ENCODE measurements around the gene ANGEL1. TPM values are rescaled to one million over a fixed set of nuclear protein-coding genes. Genes with fewer than 3 reads are reported as not detected.
A peak's percentile ranks its signal among the peaks of the same experiment; 100 is the strongest.

ANGEL1 gene
- total RNA-seq, 6 experiments from 2014 or later, result 9.3 to 17.8 (median 14.4) TPM

DNA sequence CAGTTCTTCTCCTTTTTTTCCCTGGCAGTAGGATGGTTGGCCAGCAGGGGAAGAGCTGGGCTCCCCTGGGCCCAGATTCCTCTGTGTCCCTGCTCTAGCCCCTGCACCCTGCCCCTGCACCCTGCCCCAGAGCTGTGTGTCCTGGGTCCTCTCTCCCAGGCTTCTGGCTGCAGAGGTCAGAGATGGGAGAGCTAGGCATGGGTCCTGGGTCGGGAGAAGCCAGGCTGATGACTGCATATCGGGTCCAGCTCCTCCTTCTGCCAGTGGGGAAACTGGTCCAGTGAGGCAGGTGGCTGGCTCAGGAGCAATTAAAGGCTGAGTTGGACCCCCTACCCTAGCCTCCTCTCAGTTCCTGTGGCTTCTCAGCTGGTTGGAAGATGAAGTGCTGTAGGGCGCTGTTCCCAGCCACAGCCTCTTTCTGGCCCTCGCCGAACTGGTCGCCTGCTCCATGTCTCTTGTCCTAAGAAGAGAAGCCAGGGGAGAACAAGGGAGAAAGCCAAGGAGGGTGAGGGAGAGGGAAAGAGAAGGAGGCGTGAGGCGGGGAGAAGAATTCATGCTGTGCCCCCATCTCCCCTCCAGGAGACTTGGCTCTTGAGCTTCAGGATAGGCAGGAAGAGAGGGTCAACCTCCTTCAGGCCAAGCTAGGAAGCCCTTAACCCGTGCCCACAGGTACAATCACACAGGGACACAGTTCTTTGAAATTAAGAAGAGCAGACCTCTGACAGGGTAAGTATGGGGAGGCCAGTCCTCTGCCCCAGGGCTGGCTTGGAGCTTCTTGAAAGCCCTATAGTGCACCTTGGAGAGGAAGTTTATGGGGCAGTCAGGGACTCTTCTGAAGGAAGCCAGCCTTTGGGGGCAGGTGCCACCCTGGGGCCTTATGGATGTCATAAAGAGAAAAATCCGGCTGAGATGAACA, 41.9 kb downstream of the ANGEL1 start:
- TF ChIP-seq, protein P1, sequence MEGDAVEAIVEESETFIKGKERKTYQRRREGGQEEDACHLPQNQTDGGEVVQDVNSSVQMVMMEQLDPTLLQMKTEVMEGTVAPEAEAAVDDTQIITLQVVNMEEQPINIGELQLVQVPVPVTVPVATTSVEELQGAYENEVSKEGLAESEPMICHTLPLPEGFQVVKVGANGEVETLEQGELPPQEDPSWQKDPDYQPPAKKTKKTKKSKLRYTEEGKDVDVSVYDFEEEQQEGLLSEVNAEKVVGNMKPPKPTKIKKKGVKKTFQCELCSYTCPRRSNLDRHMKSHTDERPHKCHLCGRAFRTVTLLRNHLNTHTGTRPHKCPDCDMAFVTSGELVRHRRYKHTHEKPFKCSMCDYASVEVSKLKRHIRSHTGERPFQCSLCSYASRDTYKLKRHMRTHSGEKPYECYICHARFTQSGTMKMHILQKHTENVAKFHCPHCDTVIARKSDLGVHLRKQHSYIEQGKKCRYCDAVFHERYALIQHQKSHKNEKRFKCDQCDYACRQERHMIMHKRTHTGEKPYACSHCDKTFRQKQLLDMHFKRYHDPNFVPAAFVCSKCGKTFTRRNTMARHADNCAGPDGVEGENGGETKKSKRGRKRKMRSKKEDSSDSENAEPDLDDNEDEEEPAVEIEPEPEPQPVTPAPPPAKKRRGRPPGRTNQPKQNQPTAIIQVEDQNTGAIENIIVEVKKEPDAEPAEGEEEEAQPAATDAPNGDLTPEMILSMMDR (IDR thresholded peaks at IDR 0.05), result no peak
- TF ChIP-seq POLR2A (IDR thresholded peaks at IDR 0.05), result no peak
- Histone ChIP-seq H3K4me3 (no peak overlapping the region), H3K27me3 (no peaks in the 10 kb centered on the region), H3K4me1 (peaks cover 0 to 5% (median 0%) of the 10 kb centered on the region in 4 donors), H3K9me3 (no peaks in the 10 kb centered on the region), H3K27ac (no peak overlapping the region), H3K36me3 (no peaks in the 10 kb centered on the region)
- 69% methylated on average over 7 of the region's 10 CpGs for WGBS (ENCODE audit: insufficient coverage, low coverage, low lambda C conversion rate, missing lambda C conversion rate)
- DNase-seq (no peak), ATAC-seq (no peak)
- intact Hi-C loops (cut with DNase I), result no loop called here

DNA sequence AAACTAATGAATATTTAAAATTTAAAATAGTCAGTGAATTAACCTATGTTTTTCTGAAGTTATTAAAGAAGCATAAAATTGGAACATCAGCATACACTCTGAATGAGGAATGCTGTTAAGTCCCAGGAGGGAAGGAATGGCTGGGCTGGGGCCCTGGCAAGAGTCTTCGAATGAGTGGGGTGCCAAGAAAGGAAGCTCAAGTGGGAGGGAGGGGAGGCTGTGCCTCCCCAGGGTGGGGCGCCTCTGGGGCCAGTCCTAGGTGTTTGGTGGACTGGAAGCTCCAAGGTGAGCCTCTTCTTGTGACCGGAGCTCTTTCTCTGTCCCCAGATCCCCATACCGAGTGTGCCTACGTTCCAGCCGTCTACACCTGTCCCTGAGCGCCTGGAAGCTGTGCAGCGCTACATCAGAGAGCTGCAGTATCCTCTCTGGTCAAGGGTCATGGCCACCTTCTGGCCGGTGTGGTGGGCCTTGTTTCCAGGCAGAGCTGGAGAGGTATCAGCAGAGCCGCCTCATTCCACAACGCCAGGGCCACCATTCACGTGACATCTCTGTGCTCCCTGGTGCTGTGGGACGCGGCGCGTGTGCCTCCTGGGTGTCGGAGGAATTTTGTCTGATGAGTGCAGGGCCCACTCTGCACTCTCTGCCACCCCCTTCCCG, 42.9 kb downstream of the ANGEL1 start:
- H3K9me3 ChIP-seq, result no peaks in the 10 kb centered on the region
- no peak overlapping the region for H3K27ac ChIP-seq
- DNase-seq (no peak), ATAC-seq (no peak)
- 64% methylated on average over 7 of the region's 18 CpGs for WGBS (ENCODE audit: insufficient coverage, low coverage, low lambda C conversion rate, missing lambda C conversion rate)
- no peaks in the 10 kb centered on the region for H3K36me3 ChIP-seq
- intact Hi-C loops (cut with DNase I), result no loop called here
- no peak for TF ChIP-seq POLR2A (IDR thresholded peaks at IDR 0.05)
- peaks cover 0 to 5% (median 0%) of the 10 kb centered on the region in 4 donors for H3K4me1 ChIP-seq
- H3K27me3 ChIP-seq, result no peaks in the 10 kb centered on the region
- no peak overlapping the region for H3K4me3 ChIP-seq

DNA sequence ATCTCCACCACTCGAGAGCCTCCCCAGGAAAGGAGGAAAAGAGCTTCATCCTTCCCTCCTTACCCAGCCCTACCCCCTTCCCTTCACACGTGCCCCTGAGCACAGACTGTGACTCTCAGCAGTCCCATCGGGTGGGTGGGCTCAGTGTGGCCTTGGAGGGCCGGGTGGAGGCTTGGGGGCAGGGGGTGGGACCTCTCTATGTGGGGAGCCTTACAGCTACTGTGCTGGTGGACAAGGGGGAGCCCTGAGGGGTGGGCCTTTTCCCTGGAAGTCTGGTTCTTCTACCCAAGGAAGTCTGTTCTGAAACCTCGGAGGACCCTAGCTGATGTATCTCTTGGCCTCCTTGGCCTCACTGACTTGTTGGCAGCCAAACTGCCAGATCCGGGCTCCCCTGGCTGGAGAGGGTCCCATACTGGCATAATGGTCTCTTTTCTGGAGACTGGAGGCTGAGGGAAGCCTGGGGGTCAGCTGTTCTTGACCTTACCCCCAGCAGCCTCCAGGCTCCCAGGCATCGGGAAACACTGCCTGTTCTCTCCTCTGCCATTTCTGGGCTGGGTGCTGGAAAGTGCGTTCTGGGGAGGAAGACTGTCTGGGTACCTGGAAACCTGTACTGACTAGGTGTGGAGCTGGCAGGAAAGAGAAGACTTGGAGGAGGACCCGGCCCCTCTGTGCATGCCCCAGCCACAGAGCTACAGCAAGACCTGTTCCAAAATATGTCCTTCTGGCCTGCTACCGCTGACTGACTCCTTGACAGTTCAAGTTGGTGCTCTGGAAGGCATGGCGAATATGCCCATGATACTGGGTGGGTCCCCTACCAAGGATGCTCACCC, 43.8 kb downstream of the ANGEL1 start:
- peaks cover 0 to 5% (median 0%) of the 10 kb centered on the region in 4 donors for H3K4me1 ChIP-seq
- 17% methylated on average over 1 of the region's 11 CpGs for WGBS (ENCODE audit: insufficient coverage, low coverage, low lambda C conversion rate, missing lambda C conversion rate)
- no peaks in the 10 kb centered on the region for H3K36me3 ChIP-seq
- H3K27me3 ChIP-seq, result no peaks in the 10 kb centered on the region
- DNase-seq, result no peak
- no peaks in the 10 kb centered on the region for H3K9me3 ChIP-seq
- TF ChIP-seq POLR2A (IDR thresholded peaks at IDR 0.05), result no peak
- intact Hi-C loops (cut with DNase I), result no loop called here
- no peak overlapping the region for H3K4me3 ChIP-seq
- no peak for ATAC-seq
- peak overlapping the region; percentile 24 to 68 (median 49) for H3K27ac ChIP-seq

DNA sequence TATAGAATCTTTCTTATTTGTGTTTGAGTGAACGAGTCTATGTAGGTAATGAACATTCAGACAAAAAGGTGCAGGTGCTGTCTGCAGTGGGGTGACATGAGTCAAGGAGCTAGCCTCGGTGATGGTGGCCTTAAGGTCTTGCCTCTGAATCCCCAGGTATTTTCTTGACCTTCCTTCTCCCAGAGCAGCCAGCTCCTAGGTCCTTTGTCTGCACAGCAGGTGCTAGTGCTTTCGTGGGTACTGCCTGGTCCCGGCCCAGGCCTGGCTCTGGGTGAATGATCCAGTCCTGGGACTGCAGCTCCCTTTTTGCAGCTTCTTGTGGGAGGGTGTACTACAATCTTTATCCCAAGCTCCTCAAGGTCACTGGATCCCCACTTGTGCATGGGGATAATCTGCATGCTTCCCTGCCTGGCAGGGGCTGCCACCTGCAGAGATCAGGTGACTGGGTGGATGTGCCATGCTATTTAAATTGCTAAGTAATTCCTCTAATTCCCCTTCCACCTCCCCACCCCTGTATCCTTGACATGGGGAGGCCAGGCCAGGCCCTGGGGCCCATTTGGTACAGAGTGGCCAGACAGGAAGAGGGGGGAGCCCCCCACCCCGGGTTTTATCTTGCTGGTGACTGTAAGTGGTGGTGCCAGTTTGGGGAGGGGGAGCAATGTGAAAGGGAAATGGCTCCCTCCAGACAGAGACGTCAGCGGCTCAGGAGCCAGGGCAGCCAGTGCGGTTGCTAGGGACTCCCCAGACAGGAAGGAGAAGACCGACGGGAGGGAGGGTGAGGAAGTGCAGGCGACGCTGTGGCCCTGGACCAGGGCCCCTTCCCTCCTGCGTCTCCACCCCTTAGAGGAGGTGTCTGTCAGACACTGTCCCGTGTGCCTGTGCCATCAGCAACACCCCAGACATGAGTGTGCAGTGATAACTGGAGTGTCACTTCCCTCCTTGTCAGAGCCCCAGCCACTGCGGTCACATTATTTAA, 44.7 kb downstream of the ANGEL1 start:
- Histone ChIP-seq H3K27me3 (no peaks in the 10 kb centered on the region), H3K36me3 (no peaks in the 10 kb centered on the region), H3K9me3 (no peaks in the 10 kb centered on the region), H3K4me1 (peaks cover 0 to 5% (median 0%) of the 10 kb centered on the region in 4 donors), H3K27ac (peak overlapping the region; percentile 24 to 68 (median 49)), H3K4me3 (no peak overlapping the region)
- ATAC-seq (peak; percentile 80 to 84 (median 82)), DNase-seq (peak in 2 of 3 donors; percentile 74 to 83)
- TF ChIP-seq, protein P1 (IDR thresholded peaks at IDR 0.05), result no peak
- TF ChIP-seq POLR2A (IDR thresholded peaks at IDR 0.05), result peak; percentile 23
- intact Hi-C loops (cut with DNase I), result no loop called here
- WGBS (ENCODE audit: insufficient coverage, low coverage, low lambda C conversion rate, missing lambda C conversion rate), result 24% methylated on average over 5 of the region's 15 CpGs
